Parathyroid adenoma (tissue), 2 donors: ENCODE results near the gene PRPF6.
A peak's percentile ranks its signal among the peaks of the same experiment; 100 is the strongest.

Experiments used
- H2AFZ ChIP-seq: fragments of 300-600 bp; sonication (generic); one replicate; pipeline ENCODE4 v1.7.0; 2017; ENCODE audit warnings: antibody characterized with exemption, mild to moderate bottlenecking
- H3K27ac ChIP-seq: fragments of 300-600 bp; sonication (generic); one replicate; pipeline ENCODE4 v1.7.0; 2017
- H3K27me3 ChIP-seq: fragments of 300-600 bp; sonication (generic); one replicate; pipeline ENCODE4 v1.7.0; 2017; ENCODE audit warnings: low read length; ENCODE audit not compliant: control insufficient read depth, insufficient read depth
- H3K36me3 ChIP-seq: fragments of 300-600 bp; sonication (generic); one replicate; pipeline ENCODE4 v1.7.0; 2017; ENCODE audit warnings: low read length; ENCODE audit not compliant: control insufficient read depth, insufficient read depth
- H3K4me1 ChIP-seq: fragments of 300-600 bp; sonication (generic); one replicate; pipeline ENCODE4 v1.7.0; 2017; ENCODE audit warnings: control low read depth
- H3K4me2 ChIP-seq: fragments of 300-600 bp; sonication (generic); one replicate; pipeline ENCODE4 v1.7.0; 2017; ENCODE audit warnings: low read length
- H3K4me3 ChIP-seq: fragments of 300-600 bp; sonication (generic); one replicate; pipeline ENCODE4 v1.7.0; 2017; ENCODE audit warnings: low read depth, low read length
- H3K79me2 ChIP-seq: fragments of 300-600 bp; sonication (generic); one replicate; pipeline ENCODE4 v1.7.0; 2017; ENCODE audit warnings: control low read depth
- H3K9ac ChIP-seq: fragments of 300-600 bp; sonication (generic); one replicate; pipeline ENCODE4 v1.7.0; 2017; ENCODE audit warnings: mild to moderate bottlenecking
- H3K9me3 ChIP-seq: fragments of 300-600 bp; sonication (generic); one replicate; pipeline ENCODE4 v1.7.0; 2017; ENCODE audit warnings: low read length; ENCODE audit not compliant: control insufficient read depth
- CTCF ChIP-seq: fragments of 300-600 bp; sonication (generic); IDR thresholded peaks from one replicate; pipeline ENCODE4 v1.7.0; 2017; ENCODE audit warnings: antibody characterized with exemption, mild to moderate bottlenecking
- donor health status: primary hyperparathyroidism.

The PRPF6 gene

GRCh38 chr20:64052987-64053840 lies 72.3 kb downstream of the PRPF6 start:
- no peak overlapping the region for H2AFZ ChIP-seq
- no peak overlapping the region for H3K9ac ChIP-seq
- H3K79me2 ChIP-seq = no peaks in the 10 kb centered on the region
- H3K4me3 ChIP-seq = no peak overlapping the region
- no peaks in the 10 kb centered on the region for H3K36me3 ChIP-seq
- H3K4me2 ChIP-seq = no peak overlapping the region
- H3K9me3 ChIP-seq = no peaks in the 10 kb centered on the region
- H3K4me1 ChIP-seq = no peaks in the 10 kb centered on the region
- no peaks in the 10 kb centered on the region for H3K27me3 ChIP-seq
- peak overlapping the region; percentile 63 for H3K27ac ChIP-seq
- TF ChIP-seq CTCF = no peak

DNA sequence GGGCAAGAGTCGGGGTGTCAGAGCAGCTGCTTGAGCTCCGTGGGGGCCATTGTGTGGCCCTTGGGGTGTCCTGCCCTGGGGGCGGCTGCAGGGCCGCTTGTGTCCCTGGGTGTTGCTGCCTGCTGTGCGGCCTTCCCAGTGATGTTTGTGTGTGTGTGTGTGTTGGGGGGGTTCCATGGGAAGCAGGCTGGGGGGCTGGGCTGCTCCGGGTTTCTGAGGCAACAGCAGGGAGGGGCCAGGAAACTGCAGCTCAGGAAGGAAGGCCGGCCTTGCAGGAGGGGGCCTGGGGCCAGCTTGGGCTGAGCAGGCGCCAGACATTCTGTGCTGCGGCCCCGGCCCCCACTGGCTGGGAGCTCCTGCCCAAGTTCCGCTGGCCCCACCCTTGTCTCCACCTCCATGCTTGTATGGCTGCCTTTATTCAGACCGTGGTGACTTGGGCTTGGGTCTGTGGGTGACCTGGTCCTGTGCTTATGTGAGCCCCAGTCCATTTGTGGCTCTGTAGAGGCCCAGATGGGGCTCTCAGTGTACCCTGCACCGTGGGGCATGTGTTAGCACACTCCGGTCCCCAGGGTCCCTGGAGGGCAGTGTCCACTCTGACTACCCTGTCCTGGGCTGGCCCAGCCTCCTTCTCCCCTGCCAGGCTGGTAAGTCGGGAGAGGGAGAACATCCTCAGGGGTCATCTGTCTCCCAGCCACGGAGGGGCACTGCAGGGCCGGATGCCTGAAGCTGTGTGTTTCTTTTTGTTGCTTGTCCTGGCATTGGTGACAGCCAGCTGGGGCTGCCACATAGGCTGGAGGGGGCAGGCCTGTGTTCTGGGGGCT lies 73.1 kb downstream of the PRPF6 start:
- peak; percentile 13 for TF ChIP-seq CTCF
- H3K9ac ChIP-seq = no peak overlapping the region
- no peaks in the 10 kb centered on the region for H3K36me3 ChIP-seq
- no peaks in the 10 kb centered on the region for H3K79me2 ChIP-seq
- no peaks in the 10 kb centered on the region for H3K27me3 ChIP-seq
- no peaks in the 10 kb centered on the region for H3K4me1 ChIP-seq
- H3K27ac ChIP-seq = peak overlapping the region; percentile 45
- H3K4me2 ChIP-seq = no peak overlapping the region
- H2AFZ ChIP-seq = no peak overlapping the region
- no peak overlapping the region for H3K4me3 ChIP-seq
- no peaks in the 10 kb centered on the region for H3K9me3 ChIP-seq

DNA sequence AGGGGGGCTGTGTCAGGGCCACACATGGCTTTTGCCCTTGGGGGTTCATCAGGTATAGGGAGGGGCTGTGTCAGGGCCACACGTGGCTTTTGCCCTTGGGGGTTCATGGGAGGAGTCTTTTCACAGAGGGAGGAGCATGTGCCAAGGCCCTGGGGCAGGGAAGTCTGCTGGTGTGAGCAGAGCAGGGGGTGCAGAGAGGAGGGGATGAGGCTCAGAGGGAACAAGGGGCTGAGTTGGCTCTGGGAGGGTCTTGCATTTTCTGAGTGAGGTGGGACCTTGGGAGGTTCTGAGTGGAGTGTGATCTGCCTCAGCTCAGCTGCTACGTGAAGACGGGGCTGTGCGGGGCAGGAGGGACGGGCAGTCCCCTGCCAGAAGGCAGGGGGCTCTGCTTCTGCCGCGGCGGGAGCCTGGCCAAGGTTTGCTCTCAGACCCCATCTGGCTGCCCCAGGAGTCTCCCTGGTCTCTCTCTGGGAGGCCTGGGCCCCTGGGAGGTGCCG lies 74.5 kb downstream of the PRPF6 start:
- Histone ChIP-seq H3K9ac (no peak overlapping the region), H3K27me3 (no peaks in the 10 kb centered on the region)

GRCh38 chr20:64055893-64056638 lies 75.1 kb downstream of the PRPF6 start:
- Histone ChIP-seq H2AFZ (no peak overlapping the region), H3K4me2 (no peak overlapping the region), H3K79me2 (no peaks in the 10 kb centered on the region), H3K36me3 (no peaks in the 10 kb centered on the region), H3K9ac (no peak overlapping the region), H3K4me1 (no peaks in the 10 kb centered on the region), H3K9me3 (no peaks in the 10 kb centered on the region), H3K27ac (peak overlapping the region; percentile 45), H3K4me3 (no peak overlapping the region), H3K27me3 (no peaks in the 10 kb centered on the region)
- no peak for TF ChIP-seq CTCF

More for the DNA sequence above, 74.5 kb downstream of the PRPF6 start:
- Histone ChIP-seq H3K27ac (peak overlapping the region; percentile 45), H3K4me1 (no peaks in the 10 kb centered on the region), H3K4me3 (no peak overlapping the region), H3K9me3 (no peaks in the 10 kb centered on the region), H3K4me2 (no peak overlapping the region), H3K36me3 (no peaks in the 10 kb centered on the region), H2AFZ (no peak overlapping the region), H3K79me2 (no peaks in the 10 kb centered on the region)
- no peak for TF ChIP-seq CTCF
